HepG2 (cell line): ENCODE data around the gene C14orf132. TPM values are rescaled to one million over a fixed set of nuclear protein-coding genes. Genes with fewer than 3 reads are reported as not detected.
A peak's percentile ranks its signal among the peaks of the same experiment; 100 is the strongest.

ENCODE experiments used
- ATAC-seq: fragments of 200-7000 bp; cut with Tn5 transposase; 3 replicates; pipeline ENCODE4 v1.9.1; 2020; ENCODE audit warnings: mild to moderate bottlenecking, moderate library complexity
- BruUV-seq: library from RNA; stranded (reverse); fragments of 400-500 nt; replicated peaks from 2 replicates; lab custom pipeline; 2021; lab: Mats Ljungman, UMichigan
- CTCF ChIA-PET: fragments of 300-600 bp; formaldehyde crosslinking; extraction: SDS; loops from one replicate; lab custom pipeline; 2021; ENCODE audit warnings: low total read pairs, inconsistent platforms, low intra/inter-chr PET ratio; lab: Yijun Ruan, JAX
- POLR2A ChIA-PET: fragments of 350-600 bp; sonication (Branson Sonifier 250); formaldehyde crosslinking; loops from one replicate; lab custom pipeline; 2020; ENCODE audit warnings: antibody characterized with exemption, inconsistent platforms; lab: Yijun Ruan, JAX
- DNase-seq: peaks from one replicate; pipeline ENCODE4 v3.0.0-alpha.2; 2015; ENCODE audit warnings: low spot score
- FAIRE-seq: peaks from 3 replicates; lab custom pipeline; 2011; peaks lifted over from hg19 to GRCh38; lab: Jason Lieb, UNC
- H2AFZ ChIP-seq: one replicate; pipeline ENCODE4 v1.6.1; 2011; ENCODE audit warnings: low read length, inconsistent platforms
- H3K27ac ChIP-seq: fragments of 300-600 bp; 3 replicates; pipeline ENCODE4 v1.8.0; 2011; ENCODE audit warnings: mixed run types, mild to moderate bottlenecking, mixed read lengths, low read length, inconsistent platforms; ENCODE audit not compliant: insufficient read depth; ENCODE audit errors: extremely low read length
- H3K27me3 ChIP-seq, 2 experiments: fragments of 200-600 bp in 1 of 2; 2 replicates in 1 of 2; 3 replicates in 1 of 2; pipeline versions ENCODE4 v1.6.0 to v1.8.0; 2011; ENCODE audit warnings: low read length in 2 of 2, mild to moderate bottlenecking in 2 of 2, moderate library complexity in 2 of 2, inconsistent platforms in 1 of 2; ENCODE audit not compliant: insufficient read depth in 2 of 2, control insufficient read depth in 1 of 2
- H3K36me3 ChIP-seq, 2 experiments: fragments of 200-600 bp in 1 of 2; replicated peaks in 1 of 2; 2 replicates in 1 of 2; 3 replicates in 1 of 2; pipeline versions ENCODE4 v1.5.1 to v1.8.0; 2011; ENCODE audit warnings: low read length in 2 of 2, inconsistent platforms in 1 of 2; ENCODE audit not compliant: insufficient read depth in 2 of 2, control insufficient read depth in 1 of 2
- H3K4me1 ChIP-seq: 2 replicates; pipeline ENCODE4 v1.5.1; 2012; ENCODE audit warnings: low read length, inconsistent platforms; ENCODE audit not compliant: insufficient read depth
- H3K4me2 ChIP-seq: 2 replicates; pipeline ENCODE4 v1.6.0; 2011; ENCODE audit warnings: low read depth, low read length, inconsistent platforms
- H3K4me3 ChIP-seq, 3 experiments: fragments of 200-600 bp in 1 of 3; sonication (generic), shearing (Covaris generic) in 1 of 3; replicated peaks in 1 of 3; 2 replicates each; pipeline ENCODE4 v1.5.1; 2011 to 2016; ENCODE audit warnings: low read length in 3 of 3, inconsistent platforms in 2 of 3, low read depth in 2 of 3, mild to moderate bottlenecking in 2 of 3, control low read depth in 1 of 3, mixed read lengths in 1 of 3; ENCODE audit not compliant: insufficient read depth in 1 of 3
- H3K79me2 ChIP-seq: one replicate; pipeline ENCODE4 v1.6.1; 2011; ENCODE audit warnings: low read length, inconsistent platforms; ENCODE audit not compliant: insufficient read depth
- H3K9ac ChIP-seq: 2 replicates; pipeline ENCODE4 v1.6.0; 2011; ENCODE audit warnings: mild to moderate bottlenecking, low read depth, low read length, inconsistent platforms; ENCODE audit not compliant: insufficient read depth
- H3K9me3 ChIP-seq: 2 replicates; pipeline ENCODE4 v1.5.1; 2012; ENCODE audit warnings: mild to moderate bottlenecking, low read length
- H4K20me1 ChIP-seq: 2 replicates; pipeline ENCODE4 v1.6.0; 2011; ENCODE audit warnings: inconsistent platforms, mild to moderate bottlenecking, low read length, moderate library complexity; ENCODE audit not compliant: insufficient read depth
- JDP2 ChIP-seq: sonication (generic); formaldehyde crosslinking; IDR thresholded peaks from 2 replicates; pipeline ENCODE4 v1.8.1; 2022; ENCODE audit warnings: missing genetic modification reagents, borderline replicate concordance
- KLF6 ChIP-seq: IDR thresholded peaks from 2 replicates; pipeline ENCODE4 v1.8.0; 2016; ENCODE audit warnings: missing biosample characterization, missing genetic modification reagents
- MYNN ChIP-seq: sonication (generic); formaldehyde crosslinking; IDR thresholded peaks from 2 replicates; pipeline ENCODE4 v1.4.0; 2020; ENCODE audit warnings: mild to moderate bottlenecking, low read depth, missing genetic modification reagents
- NRL ChIP-seq: sonication (generic); formaldehyde crosslinking; IDR thresholded peaks from 2 replicates; pipeline ENCODE4 v1.5.0; 2020; ENCODE audit warnings: missing genetic modification reagents, mild to moderate bottlenecking, moderate library complexity, borderline replicate concordance
- REST ChIP-seq, 2 experiments: IDR thresholded peaks; 2 replicates each; pipeline ENCODE4 v1.6.1; 2011 to 2012; ENCODE audit warnings: low read length in 2 of 2, borderline replicate concordance in 1 of 2, low read depth in 1 of 2, mild to moderate bottlenecking in 1 of 2, moderate library complexity in 1 of 2
- TBP ChIP-seq: sonication (generic); formaldehyde crosslinking; IDR thresholded peaks from 2 replicates; pipeline ENCODE4 v1.5.0; 2020; ENCODE audit warnings: missing genetic modification reagents
- ZBTB39 ChIP-seq: sonication (generic); formaldehyde crosslinking; IDR thresholded peaks from 2 replicates; pipeline ENCODE4 v1.5.0; 2020; ENCODE audit warnings: missing genetic modification reagents
- ZNF160 ChIP-seq: sonication (generic); formaldehyde crosslinking; IDR thresholded peaks from 2 replicates; pipeline ENCODE4 v1.8.0; 2022; ENCODE audit warnings: mild to moderate bottlenecking, inconsistent platforms, missing genetic modification reagents
- ZNF225 ChIP-seq: sonication (generic); formaldehyde crosslinking; IDR thresholded peaks from 2 replicates; pipeline ENCODE4 v1.4.0; 2020; ENCODE audit warnings: mild to moderate bottlenecking, missing genetic modification reagents
- ZNF3 ChIP-seq: IDR thresholded peaks from 2 replicates; pipeline ENCODE4 v1.7.0; 2017; ENCODE audit warnings: inconsistent platforms
- ZNF510 ChIP-seq: sonication (generic); formaldehyde crosslinking; IDR thresholded peaks from 2 replicates; pipeline ENCODE4 v1.4.0; 2020; ENCODE audit warnings: low read depth, mild to moderate bottlenecking, missing genetic modification reagents
- WGBS: methylation state at CpG from one replicate; pipeline ENCODE4 v1.1.6; 2017; ENCODE audit warnings: low lambda C conversion rate; 5-methylcytosine and 5-hydroxymethylcytosine counted together
- in situ Hi-C: cut with HindIII; loops from 2 replicates; pipeline ENCODE4 v1.10.0; 2017; ENCODE audit warnings: low pct_unique_long_range_greater_than_20kb; ENCODE audit not compliant: extremely low pct_ligation_motif_present
- intact Hi-C: fragments of 100-400 bp; cut with micrococcal nuclease; formaldehyde crosslinking; loops from one replicate; pipeline ENCODE4 v1.10.0; 2022; ENCODE audit not compliant: unreplicated experiment
- polyA plus RNA-seq, 8 experiments: library from polyadenylated mRNA; depleted of rRNA in 3 of 8; stranded (reverse) in 7 of 8; unstranded in 1 of 8; fragments of >200 nt; fragmentation: Illumina TruSeq in 4 of 8; extraction: Trizol in 4 of 8; gene quantifications; 2 replicates each; pipeline versions ENCODE4 v1.2.1 to v1.2.3, GENCODE V29; 2011 to 2016; ENCODE audit warnings: low read depth in 4 of 8, missing spikeins in 1 of 8, mixed read lengths in 1 of 8; ENCODE audit not compliant: insufficient read depth in 1 of 8
- total RNA-seq, 5 experiments: library from RNA; depleted of rRNA; stranded (reverse); fragments of >200 nt; fragmentation: Illumina TruSeq; extraction: Trizol; gene quantifications; 2 replicates each; pipeline ENCODE4 v1.2.3, GENCODE V29; 2016; ENCODE audit warnings: low read depth in 1 of 5

C14orf132 gene
- total and polyA plus RNA-seq, 2 of the 13 experiments (the other 11 are each of a cell fraction or from before 2014, with no cell fraction given): 0.13 to 0.15 TPM

GRCh38 chr14:96037891-96038557 lies 1.1 kb upstream of the C14orf132 start:
- Histone ChIP-seq H3K9me3 (no peaks in the 10 kb centered on the region), H3K9ac (no peak overlapping the region), H3K27me3 (peaks cover 2 to 30% of the 10 kb centered on the region in 2 experiments), H3K4me3 (no peak overlapping the region), H3K4me2 (no peak overlapping the region), H4K20me1 (0 out of 2 replicates have a peak, but pooled peaks cover 2% of the 10 kb centered on the region), H3K27ac (no peak overlapping the region), H3K79me2 (no peaks in the 10 kb centered on the region), H2AFZ (no peak overlapping the region), H3K36me3 (no peaks in the 10 kb centered on the region), H3K4me1 (peaks cover 7% of the 10 kb centered on the region; the same call in 1 of the 2 replicates)
- TF ChIP-seq JDP2 (no peak), ZNF3 (no peak), REST (IDR thresholded peaks at IDR 0.05; ENCODE audit: borderline replicate concordance in 1 of 2, low read depth in 1 of 2, low read length in 2 of 2) (no peak), KLF6 (CRISPR knock-in tag) (no peak), ZNF510 (CRISPR knock-in tag) (no peak), TBP (CRISPR knock-in tag) (no peak), MYNN (CRISPR knock-in tag) (no peak), ZNF225 (CRISPR knock-in tag) (no peak), NRL (CRISPR knock-in tag) (no peak), ZNF160 (CRISPR knock-in tag) (no peak), ZBTB39 (no peak)
- peak; percentile 17 for ATAC-seq
- in situ Hi-C loops: no loop called here
- CTCF ChIA-PET: no interaction called here
- DNase-seq: no peak
- WGBS: 16% methylated on average over 7 of the region's 7 CpGs
- intact Hi-C loops: no loop called here
- no peak for FAIRE-seq
- POLR2A ChIA-PET: no interaction called here
- no TSS peak for BruUV-seq
